IMR-90 (cell line): Measurements from ENCODE around the gene PTGES3.

Experiments
- ELK1 ChIP-seq: fragments of 150-350 bp; IDR thresholded peaks from 2 replicates; pipeline ENCODE4 v1.6.1; 2016; ENCODE audit warnings: low read depth, mild to moderate bottlenecking, low read length, moderate library complexity, borderline replicate concordance
- FOS ChIP-seq: fragments of 150-350 bp; IDR thresholded peaks from 2 replicates; pipeline ENCODE4 v1.6.1; 2016; ENCODE audit warnings: low read depth, low read length
- MAFK ChIP-seq: IDR thresholded peaks from 2 replicates; pipeline ENCODE4 v1.6.1; 2012; ENCODE audit warnings: low read depth, low read length, improper control_type of control experiment
- NFE2L2 ChIP-seq: fragments of 150-350 bp; IDR thresholded peaks from 2 replicates; pipeline ENCODE4 v1.6.1; 2016; ENCODE audit warnings: low read depth, mild to moderate bottlenecking, low read length
- POLR2A ChIP-seq: IDR thresholded peaks from 2 replicates; pipeline ENCODE4 v1.6.1; 2012; ENCODE audit warnings: mild to moderate bottlenecking, low read depth, low read length
- RAD21 ChIP-seq: IDR thresholded peaks from 2 replicates; pipeline ENCODE4 v1.6.1; 2012; ENCODE audit warnings: low read length, improper control_type of control experiment
- RFX5 ChIP-seq: IDR thresholded peaks from 2 replicates; pipeline ENCODE4 v1.8.0; 2012; ENCODE audit warnings: low read depth, mild to moderate bottlenecking, low read length, moderate library complexity
- TF ChIP-seq, protein P1 (sequence below): conservative IDR thresholded peaks from 2 replicates; pipeline ENCODE4 v1.5.1; 2012; ENCODE audit warnings: mild to moderate bottlenecking, low read depth, low read length, improper control_type of control experiment

DNA sequence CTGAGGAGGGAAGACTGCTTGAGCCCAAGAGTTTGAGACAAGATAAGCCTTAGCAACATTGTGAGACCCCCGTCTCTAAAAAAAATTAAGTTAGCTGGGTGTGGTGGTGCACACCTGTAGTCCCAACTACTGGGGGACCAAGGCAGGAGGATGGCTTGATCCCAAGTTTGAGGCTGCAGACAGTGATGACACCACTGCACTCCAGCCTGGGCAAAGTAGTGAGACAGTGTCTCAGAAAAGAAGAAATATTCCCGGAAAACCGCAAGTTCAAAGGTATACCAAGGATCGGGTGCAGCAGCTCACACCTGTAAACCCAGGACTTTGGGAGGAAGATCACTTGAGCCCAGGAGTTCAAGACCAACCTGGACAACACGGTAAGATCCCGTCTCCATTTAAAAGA, 5.8 kb downstream of the PTGES3 start:
- TF ChIP-seq, protein P1, sequence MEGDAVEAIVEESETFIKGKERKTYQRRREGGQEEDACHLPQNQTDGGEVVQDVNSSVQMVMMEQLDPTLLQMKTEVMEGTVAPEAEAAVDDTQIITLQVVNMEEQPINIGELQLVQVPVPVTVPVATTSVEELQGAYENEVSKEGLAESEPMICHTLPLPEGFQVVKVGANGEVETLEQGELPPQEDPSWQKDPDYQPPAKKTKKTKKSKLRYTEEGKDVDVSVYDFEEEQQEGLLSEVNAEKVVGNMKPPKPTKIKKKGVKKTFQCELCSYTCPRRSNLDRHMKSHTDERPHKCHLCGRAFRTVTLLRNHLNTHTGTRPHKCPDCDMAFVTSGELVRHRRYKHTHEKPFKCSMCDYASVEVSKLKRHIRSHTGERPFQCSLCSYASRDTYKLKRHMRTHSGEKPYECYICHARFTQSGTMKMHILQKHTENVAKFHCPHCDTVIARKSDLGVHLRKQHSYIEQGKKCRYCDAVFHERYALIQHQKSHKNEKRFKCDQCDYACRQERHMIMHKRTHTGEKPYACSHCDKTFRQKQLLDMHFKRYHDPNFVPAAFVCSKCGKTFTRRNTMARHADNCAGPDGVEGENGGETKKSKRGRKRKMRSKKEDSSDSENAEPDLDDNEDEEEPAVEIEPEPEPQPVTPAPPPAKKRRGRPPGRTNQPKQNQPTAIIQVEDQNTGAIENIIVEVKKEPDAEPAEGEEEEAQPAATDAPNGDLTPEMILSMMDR, result no peak
- TF ChIP-seq RAD21, result no peak
- no peak for TF ChIP-seq ELK1
- no peak for TF ChIP-seq FOS
- TF ChIP-seq RFX5, result no peak
- no peak for TF ChIP-seq NFE2L2
- TF ChIP-seq MAFK, result no peak
- no peak for TF ChIP-seq POLR2A
